ENCODE measurements around the gene JUP.
A peak's percentile ranks its signal among the peaks of the same experiment; 100 is the strongest.

The JUP gene

GRCh38 chr17:41803049-41804020 is 16.8 kb upstream of the JUP start:
- DNase-seq (ENCODE audit: low spot score): no peak
- TF ChIP-seq, protein P1, sequence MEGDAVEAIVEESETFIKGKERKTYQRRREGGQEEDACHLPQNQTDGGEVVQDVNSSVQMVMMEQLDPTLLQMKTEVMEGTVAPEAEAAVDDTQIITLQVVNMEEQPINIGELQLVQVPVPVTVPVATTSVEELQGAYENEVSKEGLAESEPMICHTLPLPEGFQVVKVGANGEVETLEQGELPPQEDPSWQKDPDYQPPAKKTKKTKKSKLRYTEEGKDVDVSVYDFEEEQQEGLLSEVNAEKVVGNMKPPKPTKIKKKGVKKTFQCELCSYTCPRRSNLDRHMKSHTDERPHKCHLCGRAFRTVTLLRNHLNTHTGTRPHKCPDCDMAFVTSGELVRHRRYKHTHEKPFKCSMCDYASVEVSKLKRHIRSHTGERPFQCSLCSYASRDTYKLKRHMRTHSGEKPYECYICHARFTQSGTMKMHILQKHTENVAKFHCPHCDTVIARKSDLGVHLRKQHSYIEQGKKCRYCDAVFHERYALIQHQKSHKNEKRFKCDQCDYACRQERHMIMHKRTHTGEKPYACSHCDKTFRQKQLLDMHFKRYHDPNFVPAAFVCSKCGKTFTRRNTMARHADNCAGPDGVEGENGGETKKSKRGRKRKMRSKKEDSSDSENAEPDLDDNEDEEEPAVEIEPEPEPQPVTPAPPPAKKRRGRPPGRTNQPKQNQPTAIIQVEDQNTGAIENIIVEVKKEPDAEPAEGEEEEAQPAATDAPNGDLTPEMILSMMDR (IDR thresholded peaks at IDR 0.05; ENCODE audit: extremely low read depth, missing control alignments): no peak

GRCh38 chr17:41801374-41802271 is 15.1 kb upstream of the JUP start:
- TF ChIP-seq, protein P1 (IDR thresholded peaks at IDR 0.05; ENCODE audit: extremely low read depth, missing control alignments): peak; percentile 86
- peak; percentile 85 for DNase-seq (ENCODE audit: low spot score)

- no peak for DNase-seq (ENCODE audit: low spot score)
- TF ChIP-seq, protein P1 (IDR thresholded peaks at IDR 0.05; ENCODE audit: extremely low read depth, missing control alignments): no peak
Measured at GRCh38 chr17:41800601-41801373, 14.3 kb upstream of the JUP start.

DNA sequence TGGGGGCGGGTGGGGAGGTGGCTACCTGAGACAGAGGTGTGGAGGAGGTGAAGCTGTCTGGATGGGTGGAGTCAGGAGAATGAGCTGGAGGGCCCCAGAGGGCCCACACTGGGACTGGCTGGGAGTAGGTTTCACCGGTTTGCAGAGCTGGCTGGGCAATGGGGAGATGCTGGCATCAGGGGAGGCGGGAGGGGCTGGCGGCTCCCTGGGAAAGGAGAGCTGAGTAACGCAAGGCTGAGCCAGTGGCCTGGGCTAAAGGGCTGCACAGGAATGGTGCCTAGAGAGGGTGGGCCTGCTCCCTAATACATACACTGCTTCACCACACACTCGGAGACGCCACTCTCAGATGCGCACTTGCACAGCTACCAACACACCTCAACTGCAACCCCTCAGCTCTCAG is 12.9 kb upstream of the JUP start:
- no peak for DNase-seq (ENCODE audit: low spot score)
- TF ChIP-seq, protein P1 (IDR thresholded peaks at IDR 0.05; ENCODE audit: extremely low read depth, missing control alignments): no peak

DNA sequence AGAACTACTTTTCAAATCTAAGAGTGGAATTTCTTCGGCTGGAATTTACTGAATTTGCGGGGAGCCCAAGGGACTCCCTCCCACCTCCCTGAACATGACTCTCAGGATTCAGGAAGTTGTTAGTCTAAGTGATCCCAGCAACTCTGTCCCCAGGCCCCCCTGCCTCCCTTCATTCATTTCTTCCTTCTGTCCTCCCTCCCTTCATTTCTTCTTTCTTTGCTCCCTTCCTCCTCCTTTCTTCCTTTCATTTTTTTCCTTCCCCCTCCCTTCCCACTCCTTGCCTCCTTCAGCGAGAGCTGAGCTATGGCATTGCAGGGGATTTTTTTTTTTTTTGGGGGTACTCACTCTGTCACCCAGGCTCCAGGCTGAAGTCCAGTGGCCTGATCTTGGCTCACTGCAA is 10.9 kb upstream of the JUP start:
- TF ChIP-seq, protein P1 (IDR thresholded peaks at IDR 0.05; ENCODE audit: extremely low read depth, missing control alignments): no peak
- DNase-seq (ENCODE audit: low spot score): no peak

DNA sequence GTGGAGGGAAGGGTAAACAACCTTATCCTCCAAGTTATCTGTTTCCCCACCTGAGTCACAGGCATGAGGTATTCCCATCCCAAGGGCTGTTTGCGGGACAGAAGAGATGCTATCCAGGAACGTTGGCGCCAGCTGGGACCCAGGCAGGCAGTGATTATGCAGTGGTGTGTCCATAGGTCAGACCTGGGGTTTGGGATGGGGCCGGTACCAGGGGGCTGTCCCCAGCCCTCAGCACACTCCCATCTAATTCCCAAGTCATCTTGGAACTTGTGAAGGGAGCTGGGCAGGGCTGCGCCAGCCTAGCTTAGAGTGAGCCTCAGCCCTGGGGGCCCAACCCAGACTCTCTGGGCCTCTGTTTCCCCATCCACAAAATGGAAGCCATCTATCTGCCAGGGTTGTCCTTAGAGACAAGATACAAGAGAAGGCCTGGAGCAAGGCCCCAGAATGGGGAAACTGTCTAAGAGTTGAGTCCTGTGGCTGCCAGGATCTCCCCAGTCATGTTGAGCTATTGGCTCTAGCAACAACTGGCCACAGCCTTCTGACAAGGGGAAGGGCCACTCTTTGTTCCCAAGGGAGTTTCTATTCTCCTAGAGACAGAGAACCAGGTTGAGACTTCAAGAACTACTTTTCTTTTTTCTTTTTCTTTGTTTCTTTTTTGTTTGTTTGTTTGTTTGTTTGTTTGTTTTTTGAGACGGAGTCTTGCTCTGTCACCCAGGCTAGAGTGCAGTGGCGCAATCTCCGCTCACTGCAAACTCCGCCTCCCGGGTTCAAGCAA is 9.8 kb upstream of the JUP start:
- TF ChIP-seq, protein P1 (IDR thresholded peaks at IDR 0.05; ENCODE audit: extremely low read depth, missing control alignments): no peak
- DNase-seq (ENCODE audit: low spot score): no peak
